Fibroblast of gingiva (primary cell): ENCODE results near the gene CXCL10.
"Not testable (repeated sequence)": the region's sequence is repeated elsewhere in the genome, so short reads cannot be mapped to it uniquely, and the experiment has no call there.

Experiments used
- DNase-seq: peaks from one replicate; pipeline ENCODE4 v3.0.0-alpha.2; 2011; ENCODE audit warnings: low read depth

CXCL10 gene

DNA sequence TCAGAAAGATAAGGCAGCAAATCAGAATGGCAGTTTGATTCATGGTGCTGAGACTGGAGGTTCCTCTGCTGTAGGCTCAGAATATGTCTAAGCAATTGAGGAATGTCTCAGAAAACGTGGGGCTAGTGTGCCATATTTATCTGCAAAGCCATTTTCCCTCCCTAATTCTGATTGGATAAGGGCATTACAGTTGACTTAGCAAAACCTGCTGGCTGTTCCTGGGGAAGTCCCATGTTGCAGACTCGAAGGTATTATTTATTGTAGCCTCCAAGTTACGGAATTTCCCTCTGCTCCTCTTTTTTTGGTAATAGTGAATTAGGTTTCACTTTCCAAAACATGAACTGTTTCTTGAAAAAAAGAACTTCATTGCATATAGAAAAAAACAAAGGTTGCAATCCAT is at the start of gene CXCL10:
TSS of gene CXCL10 (minus strand) at position 109 of the 400 bp plus-strand sequence. CDS start at position 43, 66 bp downstream.
- DNase-seq: no peak

DNA sequence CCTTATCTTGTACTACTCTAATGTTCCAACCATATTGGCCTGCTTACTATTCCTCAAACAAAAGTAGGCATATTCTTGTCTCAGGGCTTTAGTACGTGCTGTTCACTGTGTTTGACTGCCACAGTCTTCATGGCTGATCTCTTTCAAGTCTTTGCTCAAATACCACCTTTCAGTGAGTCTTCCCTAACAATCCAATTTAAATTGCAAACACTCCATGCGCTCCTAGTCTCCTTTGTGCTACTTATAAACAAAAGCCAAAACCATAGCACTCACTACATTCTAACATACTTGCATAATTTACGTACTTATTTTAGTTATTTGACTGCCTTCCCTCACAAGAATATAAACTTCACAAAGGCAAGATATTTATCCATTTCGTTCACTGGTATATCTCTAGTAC is 49.5 kb upstream of the CXCL10 start:
- DNase-seq: no peak

DNA sequence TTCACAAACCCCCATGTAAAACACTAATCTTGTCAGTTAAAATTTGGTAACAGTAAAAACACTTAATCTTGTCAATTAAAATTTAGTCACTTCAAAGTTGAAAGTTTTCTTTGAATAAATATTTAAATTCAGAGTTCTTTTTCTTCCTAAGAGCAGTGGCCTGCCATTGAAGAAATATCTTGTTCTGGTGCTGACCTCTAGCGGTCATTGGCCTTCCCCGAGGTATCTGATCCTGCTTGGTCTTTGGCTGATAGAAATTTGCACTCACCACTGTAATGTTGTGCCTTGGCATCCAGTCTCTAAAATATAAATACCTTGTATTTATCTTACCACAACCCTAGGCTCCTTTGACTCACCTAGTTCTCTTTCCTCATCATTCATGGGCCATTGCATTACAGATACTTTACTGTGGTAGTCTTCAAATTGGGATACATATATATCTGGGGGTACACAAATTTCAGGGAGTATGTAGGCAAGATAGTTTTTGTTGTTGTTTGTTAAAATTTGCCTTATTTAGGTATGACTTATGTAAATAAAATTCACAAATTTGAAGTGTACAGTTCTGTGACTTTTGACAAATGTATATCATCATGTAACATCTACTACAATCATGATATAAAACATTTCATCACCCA is 44.5 kb upstream of the CXCL10 start:
- DNase-seq: peak; percentile 56

DNA sequence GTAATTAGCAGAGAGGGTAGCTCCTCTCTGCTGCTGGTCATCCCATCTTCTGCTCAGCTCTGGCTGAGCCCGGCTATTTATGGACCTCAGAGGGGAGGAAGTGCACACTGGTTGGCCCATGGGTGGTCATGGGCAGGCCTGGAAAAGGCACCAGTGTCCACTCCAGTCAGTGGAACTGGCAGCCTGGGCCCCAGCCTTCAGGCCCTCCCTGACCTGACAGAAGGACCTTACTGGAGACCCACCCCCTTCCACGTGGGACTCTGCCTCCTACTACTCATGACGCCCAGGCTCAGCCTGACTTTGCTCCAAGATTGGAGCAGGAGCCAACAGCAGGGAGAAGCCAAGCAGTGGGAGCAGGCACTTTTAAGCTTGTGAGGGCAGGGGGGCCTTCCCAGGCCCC is 43.2 kb upstream of the CXCL10 start:
- no peak for DNase-seq

DNA sequence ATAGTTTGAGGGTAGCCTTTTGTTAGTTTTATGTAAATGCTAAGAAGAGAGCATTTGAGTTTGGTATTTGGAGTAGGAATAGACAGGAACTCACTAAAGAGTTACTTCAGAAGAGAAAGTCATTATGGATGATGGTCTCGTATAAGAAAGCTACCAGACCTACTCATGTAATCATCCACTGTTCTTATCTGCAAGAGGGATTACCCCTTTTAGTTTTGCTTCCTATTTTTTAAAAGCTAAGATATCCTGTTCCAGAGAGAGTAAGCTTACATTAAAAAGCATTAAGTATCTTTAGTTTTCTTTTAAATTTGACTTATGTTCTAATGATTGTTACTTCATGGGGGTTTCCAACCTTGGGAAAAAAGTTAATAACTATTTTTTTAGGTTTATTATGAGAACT is 38.7 kb upstream of the CXCL10 start:
- no peak for DNase-seq

DNA sequence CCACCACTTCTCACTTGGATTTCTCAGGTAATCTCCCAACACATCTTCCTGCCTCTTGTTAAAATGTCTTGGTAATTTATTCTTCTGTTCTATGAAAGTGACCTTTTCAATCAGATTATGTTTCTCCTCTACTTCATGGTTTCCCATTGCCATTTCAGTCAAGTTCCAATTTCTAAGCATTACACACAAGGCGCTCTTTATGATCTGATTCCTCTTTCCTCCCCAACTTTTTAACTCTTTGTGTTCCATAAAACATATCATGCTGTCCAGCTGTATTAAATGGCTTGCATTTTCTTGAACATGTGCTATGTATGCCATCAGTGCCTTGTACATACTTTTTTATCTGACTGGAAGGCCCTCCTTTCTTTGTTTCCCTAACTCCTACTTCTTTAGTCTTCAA is 38.1 kb upstream of the CXCL10 start:
- DNase-seq: no peak

DNA sequence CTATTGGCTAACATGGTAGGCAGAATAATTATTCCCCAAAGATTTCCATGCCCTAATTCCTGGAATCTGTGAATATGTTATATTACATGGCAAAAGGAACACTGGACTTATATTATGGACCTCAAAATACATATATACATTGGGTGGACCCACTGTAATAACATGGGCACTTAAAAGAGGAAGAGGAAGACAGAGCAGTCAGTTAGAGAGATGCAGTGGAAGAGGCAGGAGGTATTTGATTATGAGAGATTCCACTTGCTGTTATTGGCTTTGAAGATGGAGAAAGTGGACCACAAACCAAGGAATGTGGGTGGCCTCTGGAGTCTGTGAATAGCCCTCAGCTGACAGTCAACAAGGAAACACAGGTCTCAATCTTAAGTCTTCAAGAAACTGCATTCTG is 37.2 kb upstream of the CXCL10 start:
- no peak for DNase-seq

DNA sequence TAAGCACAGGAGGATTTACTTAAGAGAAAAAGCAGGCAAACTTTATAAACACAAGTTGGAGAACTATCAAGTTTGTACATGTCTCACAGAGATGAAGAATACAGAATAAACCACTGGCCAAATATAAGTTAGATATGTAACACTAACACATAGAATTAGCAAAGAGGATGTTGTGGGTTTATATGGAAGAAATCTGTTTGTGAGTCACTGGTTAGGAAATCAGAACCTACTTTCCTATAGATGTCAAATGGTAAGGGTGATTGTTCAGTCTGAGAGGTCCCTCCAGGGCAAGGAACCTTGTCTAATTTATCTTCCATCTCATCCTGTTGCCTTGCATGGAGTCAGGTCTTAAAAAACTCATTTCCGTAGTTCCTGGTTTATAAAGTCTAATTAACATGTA is 36.5 kb upstream of the CXCL10 start:
- DNase-seq: no peak

DNA sequence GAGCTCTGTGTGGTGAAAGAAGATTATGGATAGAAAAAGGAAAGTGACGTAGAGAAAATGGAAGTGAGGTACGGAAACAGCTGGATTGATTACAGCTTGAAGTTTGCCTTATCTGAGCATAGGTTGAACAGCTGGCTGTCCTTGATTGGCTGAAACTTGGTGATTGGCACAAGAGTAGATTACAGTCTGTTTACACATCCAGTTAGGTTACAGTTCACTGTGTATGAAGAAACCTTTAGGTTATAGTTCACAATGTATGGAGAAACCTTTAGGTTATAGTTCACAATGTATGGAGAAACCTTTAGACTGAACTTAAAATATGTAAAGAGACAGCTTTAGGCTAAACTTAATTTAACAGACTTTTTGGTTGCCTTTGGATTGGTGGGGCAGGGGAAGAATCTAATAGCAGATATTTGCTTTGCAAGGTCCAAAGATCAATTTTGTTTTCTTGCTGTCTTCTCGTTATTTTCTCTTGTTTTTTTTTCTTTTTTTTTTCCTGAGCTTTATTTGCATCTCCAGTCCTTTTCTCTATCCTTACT is 35.7 kb upstream of the CXCL10 start:
- DNase-seq: no peak

DNA sequence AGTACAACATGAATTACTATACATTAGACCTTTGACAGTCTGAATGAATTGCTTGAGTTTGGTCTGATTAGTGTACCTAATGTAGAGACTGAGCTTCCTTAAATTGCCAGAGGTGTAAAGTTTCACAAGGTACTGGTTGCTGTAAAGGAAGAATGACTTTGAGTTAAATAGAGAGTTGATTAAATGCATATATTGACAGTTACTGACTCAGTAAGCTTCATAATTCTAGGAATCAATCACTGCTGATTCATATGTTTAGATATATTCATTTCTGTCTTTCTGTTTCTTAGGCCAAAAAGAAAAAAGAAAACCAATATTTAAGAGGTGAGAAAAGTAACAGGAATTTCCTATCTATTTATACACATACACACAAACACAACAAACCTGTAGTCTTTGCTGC is 35.0 kb upstream of the CXCL10 start:
- no peak for DNase-seq

DNA sequence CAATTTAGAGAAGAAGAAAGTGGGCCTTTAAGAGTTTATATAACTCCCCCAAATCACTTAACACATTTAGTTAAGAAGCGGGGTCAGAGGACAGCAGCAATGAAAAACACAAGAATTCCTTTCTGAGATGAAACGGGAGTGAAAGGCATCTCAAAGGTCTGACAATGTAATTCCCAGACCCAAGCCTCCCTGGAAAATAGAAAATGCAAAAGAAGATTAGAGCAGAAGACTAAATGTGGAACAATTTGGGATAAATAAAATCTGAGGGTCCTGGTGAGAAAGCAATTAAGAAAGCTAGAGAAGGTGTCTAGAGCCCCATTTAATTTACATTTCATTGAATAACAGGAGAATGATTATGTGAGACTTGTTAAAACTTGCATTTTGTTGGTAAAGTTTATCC is 32.1 kb upstream of the CXCL10 start:
- DNase-seq: no peak

DNA sequence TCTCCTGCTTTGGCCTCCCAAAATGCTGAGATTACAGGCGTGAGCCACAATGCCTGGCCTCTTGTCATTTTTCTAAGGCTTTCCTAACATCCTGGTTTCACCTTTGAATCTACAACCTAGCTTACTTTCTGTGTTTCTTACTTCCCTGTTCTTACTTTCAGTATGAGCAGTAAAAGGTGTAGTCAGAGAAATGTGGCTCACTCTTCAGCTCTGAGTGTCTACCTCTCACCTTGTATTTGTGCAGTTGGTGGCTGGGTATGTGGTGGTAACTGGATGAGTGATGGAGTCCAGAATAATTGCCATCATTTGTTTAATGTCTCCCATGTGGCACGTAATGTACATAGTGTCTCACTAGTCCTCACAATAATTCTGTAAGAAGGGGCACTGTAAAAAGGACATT is 31.7 kb upstream of the CXCL10 start:
- DNase-seq: no peak

DNA sequence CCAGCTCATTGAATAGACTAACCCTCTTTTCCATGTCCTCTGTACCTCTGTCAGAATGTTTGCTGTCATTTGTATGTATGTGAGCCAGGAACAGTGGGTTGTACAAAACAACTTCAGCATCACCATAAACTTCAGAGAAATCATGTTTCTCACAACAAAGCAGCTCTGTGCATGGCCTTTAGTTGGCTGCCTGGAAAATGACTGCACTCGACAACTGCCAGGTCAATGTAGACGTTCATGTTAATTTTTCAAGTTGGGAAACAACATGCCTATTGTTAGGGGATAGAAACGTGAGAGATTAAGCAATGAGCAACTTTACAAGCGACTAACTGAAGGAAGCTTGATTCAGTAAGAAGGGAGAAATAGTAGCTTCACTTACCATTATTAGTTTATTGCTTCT is 30.4 kb upstream of the CXCL10 start:
- DNase-seq: no peak

DNA sequence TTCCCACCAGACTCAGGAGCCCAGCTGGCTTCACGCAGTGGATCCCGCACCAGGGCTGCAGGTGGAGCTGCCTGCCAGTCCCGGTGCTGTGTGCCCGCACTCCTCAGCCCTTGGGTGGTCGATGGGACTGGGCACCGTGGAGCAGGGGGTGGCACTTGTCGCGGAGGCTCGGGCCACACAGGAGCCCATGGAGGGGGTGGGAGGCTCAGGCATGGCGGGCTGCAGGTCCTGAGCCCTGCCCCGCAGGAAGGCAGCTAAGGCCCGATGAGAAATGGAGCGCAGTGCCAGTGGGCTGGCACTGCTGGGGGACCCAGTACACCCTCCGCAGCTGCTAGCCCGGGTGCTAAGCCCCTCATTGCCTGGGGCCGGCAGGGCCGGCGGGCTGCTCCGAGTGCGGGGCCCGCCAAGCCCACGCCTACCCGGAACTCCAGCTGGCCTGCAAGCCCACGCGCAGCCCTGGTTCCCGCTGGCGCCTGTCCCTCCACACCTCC is 27.3 kb upstream of the CXCL10 start:
- DNase-seq: not testable (repeated sequence)

DNA sequence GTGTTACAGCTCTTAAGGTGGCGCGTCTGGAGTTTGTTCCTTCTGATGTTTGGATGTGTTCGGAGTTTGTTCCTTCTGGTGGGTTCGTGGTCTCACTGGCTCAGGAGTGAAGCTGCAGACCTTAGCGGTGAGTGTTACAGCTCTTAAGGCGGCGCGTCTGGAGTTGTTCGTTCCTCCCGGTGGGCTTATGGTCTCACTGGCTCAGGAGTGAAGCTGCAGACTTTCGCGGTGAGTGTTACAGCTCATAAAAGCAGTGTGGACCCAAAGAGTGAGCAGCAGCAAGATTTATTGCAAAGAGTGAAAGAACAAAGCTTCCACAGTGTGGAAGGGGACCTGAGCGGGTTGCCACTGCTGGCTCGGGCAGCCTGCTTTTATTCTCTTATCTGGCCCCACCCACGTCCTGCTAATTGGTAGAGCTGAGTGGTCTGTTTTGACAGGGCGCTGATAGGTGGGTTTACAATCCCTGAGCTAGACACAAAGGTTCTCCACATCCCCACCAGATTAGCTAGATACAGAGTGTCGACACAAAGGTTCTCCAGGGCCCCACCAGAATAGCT is 26.6 kb upstream of the CXCL10 start:
- not testable (repeated sequence) for DNase-seq

DNA sequence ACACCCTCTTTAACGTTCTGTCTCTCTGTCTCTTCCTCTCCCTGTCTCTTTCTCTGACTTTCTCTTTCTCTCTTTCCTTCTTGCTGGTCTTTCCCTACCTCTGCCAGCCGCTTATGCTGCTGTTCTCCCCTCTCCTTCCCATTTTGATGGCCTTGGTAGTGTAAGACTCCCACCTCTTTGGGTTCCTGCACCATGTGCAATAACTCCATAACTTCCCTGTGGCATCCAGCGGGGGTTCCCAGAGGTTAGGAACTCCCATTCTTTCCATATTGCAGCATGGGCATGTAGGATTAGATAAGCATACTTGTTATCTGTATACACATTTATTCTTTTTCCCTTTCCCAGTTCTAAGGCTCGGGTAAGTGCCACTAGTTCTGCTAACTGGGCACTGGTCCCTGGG is 21.4 kb upstream of the CXCL10 start:
- DNase-seq: not testable (repeated sequence)

DNA sequence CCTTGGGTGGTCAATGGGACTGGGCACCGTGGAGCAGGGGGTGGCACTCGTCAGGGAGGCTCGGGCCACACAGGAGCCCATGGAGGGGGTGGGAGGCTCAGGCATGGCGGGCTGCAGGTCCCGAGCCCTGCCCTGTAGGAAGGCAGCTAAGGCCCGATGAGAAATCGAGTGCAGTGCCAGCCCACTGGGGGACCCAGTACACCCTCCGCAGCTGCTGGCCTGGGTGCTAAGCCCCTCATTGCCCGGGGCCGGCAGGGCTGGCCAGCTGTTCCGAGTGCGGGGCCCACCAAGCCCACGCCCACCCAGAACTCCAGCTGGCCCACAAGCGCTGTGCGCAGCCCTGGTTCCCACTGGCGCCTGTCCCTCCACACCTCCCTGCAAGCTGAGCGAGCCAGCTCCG is 20.0 kb upstream of the CXCL10 start:
- not testable (repeated sequence) for DNase-seq

DNA sequence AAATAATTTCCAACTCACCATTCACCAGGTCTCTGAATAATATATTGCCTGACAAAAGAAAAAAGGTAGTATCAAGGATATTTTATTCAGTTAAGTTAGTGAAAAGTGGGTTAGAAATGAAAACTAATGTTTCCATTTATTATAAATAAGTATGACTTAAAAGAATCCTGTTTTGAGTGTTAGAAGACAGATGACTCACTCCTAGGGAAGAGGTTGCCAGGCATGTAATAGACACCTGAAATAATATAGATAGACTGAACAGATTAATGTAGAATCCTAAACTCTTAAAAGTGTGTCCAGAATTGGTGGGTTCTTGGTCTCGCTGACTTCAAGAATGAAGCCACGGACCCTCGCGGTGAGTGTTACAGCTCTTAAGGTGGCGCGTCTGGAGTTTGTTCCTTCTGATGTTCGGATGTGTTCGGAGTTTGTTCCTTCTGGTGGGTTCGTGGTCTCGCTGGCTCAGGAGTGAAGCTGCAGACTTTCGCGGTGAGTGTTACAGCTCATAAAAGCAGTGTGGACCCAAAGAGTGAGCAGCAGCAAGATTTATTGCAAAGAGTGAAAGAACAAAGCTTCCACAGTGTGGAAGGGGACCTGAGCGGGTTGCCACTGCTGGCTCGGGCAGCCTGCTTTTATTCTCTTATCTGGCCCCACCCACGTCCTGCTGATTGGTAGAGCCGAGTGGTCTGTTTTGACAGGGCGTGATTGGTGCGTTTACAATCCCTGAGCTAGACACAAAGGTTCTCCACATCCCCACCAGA is 19.1 kb upstream of the CXCL10 start:
- DNase-seq: not testable (repeated sequence)

DNA sequence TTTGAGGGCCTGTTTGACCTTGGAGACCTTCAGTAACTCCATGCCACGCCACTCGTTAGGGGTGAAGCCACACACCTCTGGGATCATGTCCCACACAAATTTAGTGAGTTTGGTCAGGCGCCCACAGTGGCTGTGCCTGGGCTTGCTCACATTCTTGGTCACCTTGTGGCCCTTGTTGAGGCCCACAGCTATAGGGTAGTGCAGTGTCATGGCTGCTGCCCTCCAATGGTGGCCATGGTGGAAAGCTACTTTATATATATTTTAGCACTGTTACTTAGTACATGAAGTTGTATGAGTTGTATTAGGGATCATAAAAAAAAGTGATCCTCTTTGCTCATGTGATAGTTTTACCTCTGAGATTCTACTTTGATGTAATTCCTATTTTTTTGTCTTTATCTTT is 13.6 kb upstream of the CXCL10 start:
- DNase-seq: no peak

DNA sequence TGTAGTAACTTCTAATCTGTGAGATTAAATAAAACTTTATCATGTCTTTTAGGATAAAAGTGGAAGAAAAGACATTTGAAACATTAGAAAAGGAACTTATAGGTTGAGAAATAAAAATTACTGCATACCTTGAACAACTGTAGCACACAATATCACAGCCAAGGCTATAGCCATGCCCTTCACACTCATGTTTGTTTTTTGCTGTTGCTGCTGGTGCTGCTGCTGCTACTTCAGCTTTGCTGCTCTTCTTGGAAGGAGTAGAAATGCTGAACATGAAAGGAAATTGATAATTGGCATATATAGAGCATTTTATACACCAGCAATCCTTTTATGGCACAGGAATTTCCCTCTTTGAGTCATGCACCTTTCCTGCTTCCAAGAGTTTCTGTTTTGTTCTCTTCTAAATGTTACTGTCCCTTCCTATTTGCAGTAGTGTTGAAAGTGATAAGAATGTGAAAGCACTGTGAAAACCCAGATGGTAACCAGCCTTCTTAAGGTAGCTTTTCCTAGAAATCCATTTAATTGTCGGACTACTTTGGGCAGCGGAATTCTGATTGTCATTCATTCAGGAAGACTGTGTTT is 12.6 kb upstream of the CXCL10 start, which contains the start of gene CXCL11:
TSS of gene CXCL11 (minus strand) at position 272 of the 582 bp plus-strand sequence. CDS start at position 189, 83 bp downstream.
- no peak for DNase-seq

DNA sequence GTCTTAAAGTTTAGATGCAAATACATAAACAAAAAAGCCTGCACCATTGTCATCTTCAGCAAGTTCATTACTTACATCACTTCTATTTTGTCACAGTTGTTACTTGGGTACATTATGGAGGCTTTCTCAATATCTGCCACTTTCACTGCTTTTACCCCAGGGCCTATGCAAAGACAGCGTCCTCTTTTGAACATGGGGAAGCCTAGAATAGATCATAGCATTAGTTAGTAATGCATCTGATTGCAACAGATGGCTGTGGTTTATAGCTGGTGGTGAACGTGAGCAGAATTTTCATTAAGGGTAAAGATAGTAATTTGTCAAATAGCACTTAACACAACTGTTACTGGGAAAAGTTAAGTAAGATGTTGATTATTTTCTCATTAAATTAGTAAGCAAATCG is 11.8 kb upstream of the CXCL10 start:
- no peak for DNase-seq

DNA sequence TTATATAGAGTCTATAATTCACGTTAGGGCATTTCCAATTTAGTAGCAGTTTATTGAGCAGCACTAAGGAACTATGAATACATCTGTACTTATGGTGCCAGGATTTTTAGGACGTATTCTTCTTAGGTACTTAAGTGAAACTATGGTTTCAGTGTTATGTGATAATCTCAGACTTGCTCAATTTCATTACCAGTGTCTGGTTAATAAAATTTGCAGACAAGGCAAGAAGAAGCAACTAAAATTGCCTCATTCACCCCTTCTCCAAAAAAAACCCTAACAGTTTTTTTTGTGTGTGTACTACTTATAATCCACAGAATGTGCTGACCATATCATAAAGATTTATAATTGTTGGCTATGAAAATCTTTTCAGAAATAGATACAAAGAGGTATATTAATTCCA is 6.0 kb upstream of the CXCL10 start:
- DNase-seq: no peak

DNA sequence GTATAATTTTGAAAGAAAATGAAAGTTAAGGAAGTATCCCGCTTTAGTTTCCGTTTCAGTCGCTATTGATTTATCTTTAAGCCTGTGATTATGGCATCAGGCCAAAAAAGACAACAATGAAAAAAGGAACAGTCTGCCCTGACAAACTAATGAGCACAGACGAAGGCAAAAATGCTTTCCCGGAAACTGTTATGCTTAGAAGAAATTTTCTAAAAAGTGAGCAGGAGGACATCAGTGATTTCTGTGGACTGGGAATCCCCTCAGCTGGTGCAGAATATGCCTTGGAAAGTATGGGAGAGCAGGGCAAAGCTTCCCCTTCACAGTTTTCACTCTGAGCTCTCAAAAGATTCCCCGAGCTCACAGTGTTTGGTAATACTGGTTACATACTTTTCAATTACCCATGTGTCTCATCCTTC is 5.1 kb upstream of the CXCL10 start:
- DNase-seq: no peak
